Neural progenitor cell (in vitro differentiated cells): ENCODE data around the gene HDGFL2. TPM values are rescaled to one million over a fixed set of nuclear protein-coding genes. Genes with fewer than 3 reads are reported as not detected.

ENCODE experiments used
- DNase-seq: peaks from one replicate; pipeline ENCODE4 v3.0.0-alpha.2; 2016; ENCODE audit warnings: low spot score
- H2AFZ ChIP-seq: fragments of 200-600 bp; sonication (generic); replicated peaks from 2 replicates; pipeline ENCODE4 v1.6.1; 2016; ENCODE audit warnings: antibody characterized with exemption
- H3F3A ChIP-seq: fragments of 200-600 bp; sonication (generic); 2 replicates; pipeline ENCODE4 v1.6.1; 2016; ENCODE audit warnings: antibody characterized with exemption, low read depth
- H3K27ac ChIP-seq: fragments of 200-600 bp; sonication (generic); 2 replicates; pipeline ENCODE4 v1.5.1; 2016; ENCODE audit warnings: mild to moderate bottlenecking
- H3K27me3 ChIP-seq: fragments of 200-600 bp; sonication (generic); 2 replicates; pipeline ENCODE4 v1.6.1; 2016; ENCODE audit warnings: mild to moderate bottlenecking, moderate library complexity
- H3K36me3 ChIP-seq: fragments of 200-600 bp; sonication (generic); 2 replicates; pipeline ENCODE4 v1.5.1; 2016
- H3K4me1 ChIP-seq: fragments of 200-600 bp; sonication (generic); 2 replicates; pipeline ENCODE4 v1.6.1; 2016; ENCODE audit warnings: mixed run types
- H3K4me2 ChIP-seq: fragments of 200-600 bp; sonication (generic); 2 replicates; pipeline ENCODE4 v1.6.1; 2016
- H3K4me3 ChIP-seq: fragments of 200-600 bp; sonication (generic); 2 replicates; pipeline ENCODE4 v1.5.1; 2016
- H3K79me2 ChIP-seq: fragments of 200-600 bp; sonication (generic); 2 replicates; pipeline ENCODE4 v1.6.1; 2016; ENCODE audit warnings: low read depth
- H3K9ac ChIP-seq: fragments of 200-600 bp; sonication (generic); 2 replicates; pipeline ENCODE4 v1.6.1; 2016
- H3K9me3 ChIP-seq: fragments of 200-600 bp; sonication (generic); 2 replicates; pipeline ENCODE4 v1.5.1; 2016; ENCODE audit warnings: low read depth
- H4K20me1 ChIP-seq: fragments of 200-600 bp; sonication (generic); 2 replicates; pipeline ENCODE4 v1.6.1; 2016; ENCODE audit warnings: low read depth
- H3K27ac Mint-ChIP-seq: 3 replicates; pipeline ENCODE4 v1.8.0; 2021; ENCODE audit warnings: mixed read lengths
- H3K27me3 Mint-ChIP-seq: 2 replicates; pipeline ENCODE4 v1.8.0; 2022; ENCODE audit warnings: low read depth, mild to moderate bottlenecking, inconsistent platforms, moderate library complexity, mixed read lengths; ENCODE audit not compliant: insufficient read depth
- H3K36me3 Mint-ChIP-seq: 3 replicates; pipeline ENCODE4 v1.8.0; 2021; ENCODE audit warnings: mixed read lengths
- H3K4me1 Mint-ChIP-seq: 3 replicates; pipeline ENCODE4 v1.8.0; 2021; ENCODE audit warnings: mixed read lengths
- H3K4me3 Mint-ChIP-seq: 3 replicates; pipeline ENCODE4 v1.8.0; 2021; ENCODE audit warnings: mild to moderate bottlenecking, moderate library complexity, mixed read lengths
- H3K9me3 Mint-ChIP-seq: 3 replicates; pipeline ENCODE4 v1.8.0; 2020; ENCODE audit warnings: mixed read lengths
- CTCF ChIP-seq: fragments of 200-600 bp; sonication (generic); IDR thresholded peaks from 2 replicates; pipeline ENCODE4 v1.5.1; 2017; ENCODE audit warnings: antibody characterized with exemption, mild to moderate bottlenecking
- EZH2 ChIP-seq: fragments of 200-600 bp; sonication (generic); IDR thresholded peaks from 2 replicates; pipeline ENCODE4 v1.6.1; 2017; ENCODE audit warnings: antibody characterized with exemption, mild to moderate bottlenecking, moderate library complexity
- EZH2phosphoT487 ChIP-seq: fragments of 200-600 bp; sonication (generic); IDR thresholded peaks from 2 replicates; pipeline ENCODE4 v1.6.1; 2017; ENCODE audit warnings: antibody characterized with exemption
- total RNA-seq: library from RNA; depleted of rRNA; stranded (reverse); fragments of >200 nt; gene quantifications from 2 replicates; pipeline ENCODE4 v1.2.3, GENCODE V29; 2015; ENCODE audit warnings: low replicate concordance

HDGFL2 gene
- total RNA-seq, 1 donor from 2014 or later = 36.0 TPM

GRCh38 chr19:4493104-4493928 lies 21.2 kb downstream of the HDGFL2 start:
- Histone ChIP-seq H3K36me3 (no peaks in the 10 kb centered on the region), H2AFZ (no peak overlapping the region)

GRCh38 chr19:4493929-4494690 lies 22.0 kb downstream of the HDGFL2 start:
- Histone ChIP-seq H3K36me3 (no peaks in the 10 kb centered on the region), H3K9ac (no peak overlapping the region), H3K9me3 (no peaks in the 10 kb centered on the region), H2AFZ (no peak overlapping the region), H3K4me3 (no peak overlapping the region), H4K20me1 (peaks cover 3% of the 10 kb centered on the region), H3K27ac (no peak overlapping the region), H3F3A (peaks cover 4% of the 10 kb centered on the region), H3K27me3 (no peaks in the 10 kb centered on the region), H3K79me2 (no peaks in the 10 kb centered on the region), H3K4me2 (no peak overlapping the region), H3K4me1 (no peaks in the 10 kb centered on the region)
- H3K36me3 Mint-ChIP-seq = peaks cover 11% of the 10 kb centered on the region
- H3K4me3 Mint-ChIP-seq = no peak overlapping the region
- H3K9me3 Mint-ChIP-seq = no peaks in the 10 kb centered on the region
- no peak overlapping the region for H3K27ac Mint-ChIP-seq
- no peaks in the 10 kb centered on the region for H3K4me1 Mint-ChIP-seq
- no peak for DNase-seq
- H3K27me3 Mint-ChIP-seq = peaks cover 3% of the 10 kb centered on the region
- TF ChIP-seq EZH2phosphoT487 (no peak), CTCF (no peak), EZH2 (no peak)

More at GRCh38 chr19:4493104-4493928, 21.2 kb downstream of the HDGFL2 start:
- Mint-ChIP-seq H3K27ac (no peak overlapping the region), H3K27me3 (peaks cover 3% of the 10 kb centered on the region), H3K9me3 (no peaks in the 10 kb centered on the region), H3K4me3 (no peak overlapping the region), H3K36me3 (peaks cover 11% of the 10 kb centered on the region), H3K4me1 (no peaks in the 10 kb centered on the region)
- no peaks in the 10 kb centered on the region for H3K79me2 ChIP-seq
- peaks cover 4% of the 10 kb centered on the region for H3F3A ChIP-seq
- no peaks in the 10 kb centered on the region for H3K9me3 ChIP-seq
- peaks cover 3% of the 10 kb centered on the region for H4K20me1 ChIP-seq
- no peak overlapping the region for H3K4me3 ChIP-seq
- H3K27ac ChIP-seq = no peak overlapping the region
- H3K4me1 ChIP-seq = no peaks in the 10 kb centered on the region
- no peak for DNase-seq
- H3K4me2 ChIP-seq = no peak overlapping the region
- no peaks in the 10 kb centered on the region for H3K27me3 ChIP-seq
- TF ChIP-seq EZH2 (no peak), CTCF (no peak), EZH2phosphoT487 (no peak)
- H3K9ac ChIP-seq = no peak overlapping the region

GRCh38 chr19:4494691-4495064 lies 22.6 kb downstream of the HDGFL2 start:
- Mint-ChIP-seq H3K27ac (peak overlapping the region; percentile 14), H3K4me1 (no peaks in the 10 kb centered on the region)
- no peak for DNase-seq

More at GRCh38 chr19:4494691-4495064, 22.6 kb downstream of the HDGFL2 start:
- Mint-ChIP-seq H3K27me3 (peaks cover 3% of the 10 kb centered on the region), H3K4me3 (no peak overlapping the region), H3K9me3 (no peaks in the 10 kb centered on the region), H3K36me3 (peaks cover 10% of the 10 kb centered on the region)
- Histone ChIP-seq H3K27ac (no peak overlapping the region), H2AFZ (no peak overlapping the region), H3K27me3 (no peaks in the 10 kb centered on the region), H3K4me2 (no peak overlapping the region), H3K9ac (no peak overlapping the region), H3K4me3 (no peak overlapping the region), H3K79me2 (no peaks in the 10 kb centered on the region), H3K36me3 (no peaks in the 10 kb centered on the region), H4K20me1 (peaks cover 3% of the 10 kb centered on the region), H3K4me1 (no peaks in the 10 kb centered on the region), H3K9me3 (no peaks in the 10 kb centered on the region), H3F3A (peaks cover 4% of the 10 kb centered on the region)
- TF ChIP-seq EZH2 (no peak), EZH2phosphoT487 (no peak), CTCF (no peak)
